IPS DF 4.7 (cell line): ENCODE measurements around the gene SPATA31E1.
"Not testable (repeated sequence)": the region's sequence is repeated elsewhere in the genome, so short reads cannot be mapped to it uniquely, and the experiment has no call there.

Source experiments
- DNase-seq: peaks from one replicate; pipeline ENCODE4 v3.0.0-alpha.2; 2013; ENCODE audit warnings: low spot score; ENCODE audit errors: extremely low read depth

Gene SPATA31E1

DNA sequence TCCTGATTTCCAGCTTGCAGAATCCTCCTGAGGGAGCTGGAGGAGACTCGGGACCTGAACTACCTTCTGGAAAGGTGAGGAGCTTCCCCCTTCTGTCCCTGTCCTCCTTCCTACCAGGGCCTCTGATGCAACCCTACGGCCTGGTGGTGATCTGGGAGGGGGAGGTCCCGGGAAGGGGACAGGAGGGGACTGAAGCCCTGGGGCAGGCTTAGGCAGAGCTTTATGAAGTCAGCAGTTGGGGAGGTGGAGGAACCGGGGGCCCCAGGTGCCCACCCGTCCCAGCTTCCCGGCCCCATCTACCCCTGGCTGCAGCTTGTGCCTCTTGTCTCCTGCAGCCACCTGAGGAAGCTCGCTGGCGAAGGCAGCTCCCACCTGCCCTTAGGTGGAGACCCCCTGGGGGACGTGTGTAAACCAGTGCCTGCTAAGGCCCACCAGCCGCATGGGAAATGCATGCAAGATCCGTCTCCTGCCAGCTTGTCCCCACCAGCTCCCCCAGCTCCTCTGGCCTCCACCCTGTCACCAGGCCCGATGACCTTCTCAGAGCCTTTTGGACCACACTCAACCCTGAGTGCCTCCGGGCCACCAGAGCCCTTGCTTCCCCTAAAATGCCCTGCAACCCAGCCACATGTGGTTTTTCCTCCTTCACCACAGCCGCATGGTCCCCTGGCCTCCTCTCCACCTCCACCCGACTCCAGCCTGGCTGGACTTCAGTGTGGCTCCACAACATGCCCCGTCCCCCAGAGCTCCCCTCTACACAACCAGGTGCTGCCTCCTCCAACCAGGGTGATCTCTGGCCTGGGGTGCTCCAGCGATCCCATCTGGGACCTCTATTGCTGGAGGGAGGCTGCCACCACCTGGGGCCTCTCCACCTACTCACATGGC, 2.1 kb downstream of the SPATA31E1 start:
- no peak for DNase-seq

DNA sequence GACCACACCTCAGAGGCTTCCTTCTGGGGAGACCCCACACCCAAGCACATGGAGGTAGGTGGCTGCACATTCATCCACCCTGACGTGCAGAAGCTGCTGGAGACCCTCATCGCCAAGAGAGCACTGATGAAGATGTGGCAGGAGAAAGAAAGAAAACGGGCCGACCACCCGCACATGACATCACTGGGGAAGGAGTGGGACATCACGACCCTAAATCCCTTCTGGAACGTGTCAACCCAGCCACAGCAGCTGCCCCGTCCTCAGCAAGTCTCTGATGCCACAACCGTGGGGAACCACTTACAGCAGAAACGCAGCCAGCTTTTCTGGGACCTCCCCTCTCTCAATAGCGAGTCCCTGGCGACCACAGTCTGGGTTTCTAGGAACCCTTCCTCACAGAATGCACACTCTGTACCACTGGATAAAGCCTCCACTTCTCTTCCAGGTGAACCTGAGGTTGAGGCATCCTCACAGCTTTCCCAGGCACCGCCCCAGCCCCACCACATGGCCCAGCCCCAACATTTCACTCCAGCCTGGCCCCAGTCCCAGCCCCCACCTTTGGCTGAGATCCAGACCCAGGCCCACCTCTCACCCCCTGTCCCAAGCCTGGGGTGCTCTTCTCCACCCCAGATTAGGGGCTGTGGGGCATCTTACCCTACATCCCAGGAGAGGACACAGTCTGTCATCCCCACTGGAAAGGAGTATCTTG, 3.0 kb downstream of the SPATA31E1 start:
- no peak for DNase-seq

DNA sequence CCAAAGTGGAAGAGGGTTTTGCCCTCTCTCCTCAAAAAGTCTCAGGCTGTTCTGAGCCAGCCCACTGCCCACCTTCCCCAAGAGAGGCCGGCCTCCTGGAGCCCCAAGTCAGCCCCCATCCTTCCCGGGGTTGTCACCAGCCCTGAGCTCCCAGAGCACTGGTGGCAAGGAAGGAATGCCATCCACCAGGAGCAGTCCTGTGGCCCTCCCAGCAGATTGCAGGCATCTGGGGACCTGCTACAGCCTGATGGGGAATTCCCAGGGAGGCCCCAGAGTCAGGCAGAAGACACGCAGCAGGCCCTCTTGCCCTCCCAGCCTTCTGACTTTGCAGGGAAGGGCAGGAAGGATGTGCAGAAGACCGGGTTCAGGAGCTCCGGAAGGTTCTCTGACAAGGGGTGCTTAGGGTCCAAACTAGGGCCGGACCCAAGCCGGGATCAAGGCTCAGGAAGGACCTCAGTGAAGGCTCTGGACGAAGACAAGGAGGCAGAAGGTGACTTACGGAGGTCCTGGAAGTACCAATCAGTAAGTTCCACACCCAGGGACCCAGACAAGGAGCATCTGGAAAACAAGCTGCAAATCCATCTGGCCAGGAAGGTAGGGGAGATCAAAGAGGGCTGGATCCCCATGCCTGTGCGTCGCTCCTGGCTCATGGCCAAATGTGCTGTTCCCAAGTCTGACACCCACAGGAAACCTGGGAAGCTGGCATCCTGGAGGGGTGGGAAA, 3.7 kb downstream of the SPATA31E1 start:
- DNase-seq = no peak

DNA sequence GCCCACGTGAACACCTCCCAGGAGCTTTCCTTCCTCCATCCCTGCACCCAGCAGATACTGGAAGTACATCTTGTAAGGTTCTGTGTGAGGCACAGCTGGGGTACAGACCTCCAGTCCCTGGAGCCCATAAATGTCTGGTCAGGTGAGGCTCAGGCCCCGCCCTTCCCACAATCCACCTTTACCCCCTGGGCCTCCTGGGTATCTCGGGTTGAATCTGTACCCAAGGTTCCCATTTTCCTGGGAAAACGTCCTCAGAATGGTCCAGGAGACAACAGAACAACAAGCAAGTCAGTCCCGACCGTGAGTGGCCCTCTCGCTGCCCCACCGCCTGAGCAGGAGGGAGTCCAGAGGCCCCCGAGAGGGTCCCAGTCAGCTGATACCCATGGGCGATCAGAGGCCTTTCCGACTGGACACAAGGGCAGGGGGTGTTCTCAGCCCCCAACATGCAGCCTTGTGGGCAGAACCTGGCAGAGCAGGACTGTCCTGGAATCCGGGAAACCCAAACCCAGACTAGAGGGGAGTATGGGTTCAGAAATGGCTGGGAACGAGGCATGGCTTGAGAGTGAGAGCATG, 4.3 kb downstream of the SPATA31E1 start:
- DNase-seq = no peak

DNA sequence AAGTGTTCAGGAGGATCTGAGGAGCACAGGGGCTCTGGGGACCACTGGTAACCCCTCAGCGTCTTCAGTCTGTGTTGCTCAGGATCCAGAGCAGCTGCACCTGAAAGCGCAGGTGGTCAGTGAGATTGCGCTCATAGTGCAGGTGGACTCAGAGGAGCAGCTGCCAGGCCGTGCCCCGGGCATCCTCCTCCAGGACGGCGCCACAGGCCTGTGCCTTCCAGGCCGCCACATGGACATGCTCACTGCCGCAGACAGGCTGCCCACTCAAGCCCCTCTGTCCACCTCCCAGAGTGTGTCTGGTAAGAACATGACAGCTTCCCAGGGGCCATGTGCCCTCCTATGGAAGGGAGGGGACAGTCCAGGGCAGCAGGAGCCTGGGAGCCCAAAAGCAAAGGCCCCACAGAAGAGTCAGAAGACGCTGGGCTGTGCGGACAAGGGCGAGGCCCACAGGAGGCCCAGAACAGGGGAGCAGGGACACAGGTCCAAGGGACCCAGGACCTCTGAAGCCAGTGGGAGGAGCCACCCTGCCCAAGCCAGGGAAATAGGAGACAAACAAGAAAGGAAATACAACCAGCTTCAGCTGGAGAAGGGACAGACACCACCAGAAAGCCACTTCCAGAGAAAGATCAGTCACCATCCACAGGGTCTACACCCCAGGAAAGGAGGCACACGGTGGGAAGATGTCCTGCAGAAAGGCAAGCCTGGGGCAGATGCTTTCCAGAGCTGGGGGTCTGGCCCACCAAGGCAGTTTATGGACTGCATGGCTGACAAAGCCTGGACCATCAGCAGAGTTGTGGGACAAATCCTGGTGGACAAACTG, 5.2 kb downstream of the SPATA31E1 start:
- DNase-seq = no peak

DNA sequence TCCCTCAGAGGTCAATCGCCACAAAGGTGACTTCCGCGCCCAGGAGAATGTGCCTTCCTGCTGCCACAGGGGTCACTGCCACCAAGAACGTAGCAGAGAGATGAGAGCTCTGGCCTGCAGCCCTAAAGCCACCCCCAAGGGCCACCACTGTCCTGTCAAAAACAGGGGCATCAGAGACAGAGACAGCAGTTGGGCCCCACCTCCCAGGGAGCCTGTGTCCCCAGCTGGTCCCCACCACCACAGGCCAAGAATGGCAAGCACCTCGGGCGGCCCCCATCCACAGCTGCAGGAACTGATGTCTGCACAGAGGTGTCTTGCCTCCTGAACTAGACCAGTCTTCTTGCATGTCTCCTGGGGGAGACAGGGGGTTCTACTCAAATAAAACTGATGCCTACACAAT, 5.8 kb downstream of the SPATA31E1 start:
- no peak for DNase-seq

DNA sequence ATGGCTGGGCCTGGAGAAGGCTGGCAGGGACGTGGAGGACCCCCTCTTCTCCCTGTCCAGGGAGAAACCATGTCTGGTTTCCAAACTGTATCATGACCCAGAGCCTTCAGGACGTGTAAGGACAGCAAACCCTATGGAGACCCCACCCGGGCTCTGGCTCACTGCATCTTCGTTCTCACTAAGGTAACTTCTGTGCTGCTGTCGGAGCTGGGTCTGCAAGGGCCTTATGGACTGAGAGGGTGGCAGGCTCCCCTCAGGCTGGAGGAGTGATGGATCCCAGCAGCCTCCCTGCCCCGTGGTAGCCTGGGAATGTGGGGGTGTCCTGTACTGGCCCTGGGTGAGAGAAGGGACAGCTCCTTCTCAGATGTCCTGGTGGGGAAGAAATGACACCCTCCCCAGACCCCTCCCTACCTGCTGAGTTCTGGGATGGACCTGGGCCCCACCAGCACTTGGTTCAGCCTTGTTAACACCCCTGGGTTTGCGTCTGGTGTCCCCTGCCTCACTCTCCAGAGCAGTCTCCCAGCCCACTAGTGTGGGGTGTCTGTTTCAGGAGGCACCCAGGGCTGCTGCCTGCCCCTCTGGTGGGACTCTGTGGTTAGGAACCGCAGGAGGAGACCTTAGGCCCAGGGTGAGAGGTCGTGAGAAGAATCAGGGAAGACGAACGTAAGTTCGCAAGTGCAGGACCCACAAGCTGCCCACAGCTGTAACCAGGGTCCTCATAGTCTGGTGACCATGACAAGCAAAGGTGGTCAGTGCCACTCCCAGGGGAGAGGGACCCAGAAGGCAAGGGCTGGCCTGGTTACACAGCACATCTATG, 6.6 kb downstream of the SPATA31E1 start:
- no peak for DNase-seq

DNA sequence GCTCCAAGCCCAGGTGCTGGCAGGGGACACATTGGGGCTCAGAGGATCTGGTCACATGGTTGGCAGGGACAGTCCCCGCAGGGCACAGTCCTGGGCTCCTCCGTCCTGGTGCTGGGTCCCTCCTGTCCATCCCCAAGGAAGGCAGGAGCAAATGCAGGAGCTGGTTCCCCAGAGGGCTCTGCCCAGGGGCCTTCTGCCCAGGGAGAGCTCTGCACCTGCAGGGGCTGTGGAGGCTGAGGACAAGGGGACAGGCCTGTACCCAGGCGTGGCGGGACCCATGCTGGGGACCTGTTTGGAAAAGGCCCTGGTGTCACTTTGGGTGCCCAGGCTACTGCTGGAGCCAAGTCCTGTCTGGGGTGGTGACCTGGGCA, 7.2 kb downstream of the SPATA31E1 start:
- no peak for DNase-seq

DNA sequence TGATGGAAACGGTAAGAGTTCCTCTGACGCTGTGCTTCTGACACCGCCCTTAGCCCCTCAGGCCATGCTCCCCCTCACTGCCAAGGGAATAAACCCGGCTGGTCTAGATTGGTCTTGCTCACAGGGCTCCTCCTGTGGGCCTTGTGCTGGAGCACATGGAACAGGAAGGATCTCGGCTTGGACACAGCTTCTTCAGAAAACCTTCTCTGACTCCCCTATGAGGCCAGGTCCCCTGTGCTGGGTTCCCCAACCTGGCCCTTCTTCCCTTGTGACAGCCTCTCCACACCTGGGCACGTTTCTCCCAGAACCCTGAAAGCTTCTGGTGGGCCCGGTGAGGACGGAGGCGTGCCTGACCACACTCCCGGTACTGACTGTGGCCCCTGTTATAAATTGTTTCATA, 8.2 kb downstream of the SPATA31E1 start:
- DNase-seq = no peak

DNA sequence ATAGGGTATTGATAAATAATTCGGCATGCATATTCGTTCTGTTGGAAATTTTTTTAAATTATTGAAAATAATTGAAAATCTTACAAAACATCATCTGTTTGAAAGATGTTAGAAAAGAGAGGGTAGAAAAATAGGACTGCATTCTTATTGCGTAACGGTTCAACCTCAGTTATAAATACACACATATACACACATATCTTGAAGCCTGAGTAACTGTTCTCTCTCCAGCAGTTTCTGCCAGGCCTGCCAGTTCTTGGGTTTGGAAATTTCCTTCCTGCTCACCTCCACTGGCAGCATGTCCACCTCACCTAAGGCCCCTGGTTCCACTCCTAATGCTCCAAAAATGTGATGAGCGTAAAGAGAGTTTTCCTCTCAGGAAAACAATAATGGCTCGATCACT, 9.1 kb downstream of the SPATA31E1 start:
- no peak for DNase-seq

DNA sequence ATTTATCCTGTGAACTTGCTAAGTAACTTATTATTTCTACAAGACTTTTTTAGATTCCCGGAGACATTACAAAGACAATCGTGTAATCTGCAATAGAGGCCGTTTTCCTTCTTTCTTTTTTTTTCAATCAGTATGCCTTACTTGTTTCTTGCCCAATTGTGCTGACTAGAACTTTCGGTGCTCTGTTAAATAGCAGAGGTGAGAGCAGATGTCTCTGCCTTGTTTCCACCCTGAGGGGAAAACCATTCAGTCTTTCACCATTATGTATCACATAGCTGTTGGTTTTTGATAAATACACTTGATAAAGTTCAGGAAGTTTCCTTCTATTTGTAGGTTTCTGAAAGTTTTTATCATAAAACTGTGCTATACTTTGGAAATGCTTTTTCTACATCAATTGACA, 10.3 kb downstream of the SPATA31E1 start:
- no peak for DNase-seq

DNA sequence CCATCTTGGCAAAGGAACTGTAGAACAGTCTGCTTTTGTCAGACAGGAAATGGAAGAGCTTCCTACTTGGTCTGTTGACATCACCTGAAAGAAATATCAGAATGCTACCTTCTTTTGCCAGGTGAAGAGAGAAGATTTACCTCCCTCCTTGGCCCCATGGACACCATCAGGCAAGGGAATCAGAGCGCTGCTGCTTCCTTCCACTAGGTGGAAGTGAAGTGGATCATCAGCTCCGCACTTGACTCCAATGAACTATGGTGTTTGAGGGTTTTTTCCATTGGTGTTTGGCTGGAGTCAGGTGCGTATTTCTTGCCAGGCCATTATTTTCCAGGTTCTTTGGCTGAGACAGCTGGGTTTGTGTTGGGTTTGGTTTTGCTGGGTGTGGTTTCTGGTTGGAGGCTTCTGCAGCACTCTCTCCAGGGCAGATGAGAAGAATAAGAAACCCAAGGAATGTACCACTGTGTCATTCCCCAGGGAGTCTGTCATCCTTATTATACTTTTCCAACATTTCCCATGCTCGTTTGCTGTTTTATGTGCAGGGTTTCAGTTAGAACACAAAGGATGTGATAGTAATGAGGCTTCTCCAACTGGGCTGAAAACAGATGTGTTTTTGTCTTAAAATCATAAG, 12.4 kb downstream of the SPATA31E1 start:
- DNase-seq = no peak

DNA sequence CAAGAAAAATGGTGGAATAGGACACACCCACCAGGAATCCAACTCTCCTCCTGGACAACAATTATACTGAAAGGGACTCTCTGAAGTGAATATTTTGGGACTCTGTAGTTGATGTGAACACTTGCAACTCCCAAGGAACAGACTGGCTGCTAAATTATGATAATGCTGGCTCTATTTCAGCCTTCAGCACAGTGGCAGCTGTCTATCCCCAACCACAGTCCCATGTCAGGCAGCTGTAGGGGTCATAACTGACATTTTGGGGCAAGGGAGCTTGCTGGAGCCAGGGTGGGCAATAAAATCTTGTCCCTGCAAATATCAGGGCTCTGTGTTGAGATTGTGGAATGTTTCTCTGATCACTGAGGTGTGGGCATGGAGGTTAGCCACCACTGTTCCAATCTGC, 14.2 kb downstream of the SPATA31E1 start:
- no peak for DNase-seq

DNA sequence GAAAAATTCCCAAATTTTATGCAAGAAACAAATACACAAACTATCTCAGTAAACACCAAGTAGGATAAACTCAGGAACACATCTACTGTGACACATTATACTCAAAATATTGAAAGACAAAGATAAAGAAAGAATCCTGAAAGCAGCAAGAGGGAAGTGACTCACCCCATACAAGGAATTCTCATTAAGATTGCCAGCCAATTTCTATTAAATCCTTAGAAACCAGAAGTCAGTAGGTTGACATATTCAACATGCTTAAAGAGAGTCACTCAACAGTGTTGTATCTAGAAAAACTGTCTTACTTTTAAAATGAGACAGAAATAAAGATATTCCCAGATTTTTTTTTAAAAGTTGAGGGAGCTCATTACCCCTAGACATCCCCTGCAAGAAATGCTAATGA, 15.5 kb downstream of the SPATA31E1 start:
- DNase-seq = no peak

DNA sequence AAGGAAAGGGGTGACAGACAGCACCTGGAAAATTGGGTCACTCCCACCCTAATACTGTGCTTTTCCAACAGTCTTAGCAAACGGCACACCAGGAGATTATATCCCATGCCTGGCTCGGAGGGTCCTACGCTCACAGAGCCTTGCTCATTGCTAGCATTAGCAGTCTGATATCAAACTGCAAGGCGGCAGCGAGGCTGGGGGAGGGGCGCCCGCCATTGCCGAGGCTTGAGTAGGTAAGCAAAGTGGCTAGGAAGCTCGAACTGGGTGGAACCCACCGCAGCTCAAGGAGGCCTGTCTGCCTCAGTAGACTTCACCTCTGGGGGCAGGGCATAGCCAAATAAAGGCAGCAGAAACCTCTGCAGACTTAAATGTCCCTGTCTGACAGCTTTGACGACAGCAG, 19.7 kb downstream of the SPATA31E1 start:
- DNase-seq = not testable (repeated sequence)

DNA sequence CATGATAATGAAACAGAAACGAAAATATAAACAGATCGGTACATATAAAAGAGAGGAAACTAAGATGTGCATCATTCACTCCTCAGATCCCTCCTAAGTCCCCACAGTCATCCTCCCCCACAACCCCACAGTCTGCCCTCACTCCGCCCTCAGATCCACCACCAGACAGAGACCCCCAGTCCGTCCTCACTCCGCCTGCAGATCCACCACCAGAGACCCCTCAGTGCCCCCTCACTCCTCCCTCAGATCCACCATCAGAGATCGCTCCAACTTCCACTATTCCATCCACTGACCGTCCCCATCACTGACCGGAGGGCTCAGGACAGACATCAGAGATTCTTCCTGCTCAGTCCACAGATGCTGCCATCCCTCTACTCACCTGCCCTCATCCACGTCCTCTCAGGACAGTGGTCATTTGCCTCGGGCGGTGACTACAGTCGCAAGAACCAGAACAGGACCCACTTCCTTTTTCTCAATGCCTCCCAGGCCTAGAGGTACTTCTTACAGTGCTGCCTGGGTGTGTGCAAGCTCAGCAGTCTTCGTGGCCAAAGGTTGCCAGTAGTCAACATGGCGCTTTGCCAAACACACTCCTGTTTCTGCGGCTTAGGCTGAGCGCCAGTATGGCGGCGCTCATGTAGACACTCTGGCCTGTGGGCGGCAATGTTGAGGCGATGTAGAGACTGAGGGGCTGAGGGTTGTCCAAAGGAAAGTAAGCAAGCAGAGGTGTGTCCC, 26.8 kb downstream of the SPATA31E1 start:
- DNase-seq = no peak

DNA sequence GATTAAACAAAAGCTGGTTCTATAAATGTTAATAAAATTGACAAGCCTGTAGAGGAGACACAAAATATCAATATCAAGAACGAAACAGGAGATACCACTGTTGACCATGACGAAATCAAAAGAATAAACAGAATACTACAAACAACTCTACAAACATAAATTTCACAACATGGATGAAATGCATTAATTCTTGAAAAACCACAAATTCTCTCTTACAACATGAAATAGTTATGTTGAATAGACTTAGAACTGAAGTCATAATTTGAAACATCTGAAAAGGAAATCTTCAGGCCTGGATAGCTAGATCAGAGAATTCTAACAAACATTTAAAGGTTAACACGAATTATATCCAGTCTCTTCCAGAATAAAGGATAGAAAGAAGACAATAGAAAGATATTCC, 28.1 kb downstream of the SPATA31E1 start:
- no peak for DNase-seq

DNA sequence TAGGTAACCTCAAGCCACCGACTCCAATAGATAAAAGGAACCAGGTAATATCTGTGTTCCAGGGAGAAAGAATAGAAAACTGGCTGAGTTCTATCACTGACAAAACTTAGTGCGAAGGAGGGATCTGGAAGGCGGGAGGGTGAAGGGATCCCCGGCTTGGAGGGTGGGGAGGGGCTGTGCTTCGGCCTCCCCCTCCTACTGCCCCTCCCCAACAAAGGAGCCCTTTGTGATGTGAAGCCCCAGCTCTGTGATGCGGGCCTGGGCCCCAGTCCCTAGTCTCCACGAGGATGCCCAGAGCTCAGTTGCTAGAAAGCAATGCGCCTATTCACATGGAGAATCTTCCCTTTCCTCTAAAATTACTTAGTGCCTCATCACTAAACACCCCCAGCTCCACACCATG, 35.0 kb downstream of the SPATA31E1 start, which contains the start of gene SPATA31C1:
Gene SPATA31C1 (plus strand): TSS at position 301 of the 400 bp plus-strand sequence.
- not testable (repeated sequence) for DNase-seq

DNA sequence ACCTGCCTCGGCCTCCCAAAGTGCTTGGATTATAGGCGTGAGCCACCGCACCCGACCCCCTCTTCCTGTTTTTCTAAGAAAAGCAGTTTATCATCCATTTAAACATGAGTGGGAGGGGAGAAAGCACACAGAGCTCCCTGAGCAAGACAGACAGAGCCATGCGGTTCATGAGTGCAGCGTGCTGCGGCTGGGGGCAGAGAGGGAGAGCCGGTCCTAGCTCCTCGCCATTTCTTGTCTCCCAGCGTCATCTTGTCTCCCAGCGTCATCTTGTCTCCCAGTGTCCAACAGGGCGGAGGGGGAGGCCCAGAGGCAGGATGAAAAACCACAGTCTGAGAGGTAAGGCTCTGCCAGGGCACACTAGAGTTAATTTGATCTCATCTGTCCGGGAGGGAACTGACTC, 36.3 kb downstream of the SPATA31E1 start:
- DNase-seq = not testable (repeated sequence)
